GM18526 (cell line): ENCODE results near the gene MS4A15.

Experiments
- POLR2A ChIP-seq: IDR thresholded peaks from 3 replicates; pipeline ENCODE4 v1.6.1; 2011; ENCODE audit not compliant: insufficient read length; ENCODE audit errors: extremely low read depth

The MS4A15 gene

GRCh38 chr11:60744114-60744513 lies 12.6 kb upstream of the MS4A15 start:
- no peak for TF ChIP-seq POLR2A

GRCh38 chr11:60747359-60747873 lies 9.3 kb upstream of the MS4A15 start:
- no peak for TF ChIP-seq POLR2A

- no peak for TF ChIP-seq POLR2A
Observed at GRCh38 chr11:60748225-60748624, 8.4 kb upstream of the MS4A15 start.

- no peak for TF ChIP-seq POLR2A
Observed at GRCh38 chr11:60748821-60749220, 7.8 kb upstream of the MS4A15 start.

GRCh38 chr11:60750911-60751310 lies 5.8 kb upstream of the MS4A15 start:
- TF ChIP-seq POLR2A = no peak

GRCh38 chr11:60753309-60753708 lies 3.4 kb upstream of the MS4A15 start:
- TF ChIP-seq POLR2A = no peak

- no peak for TF ChIP-seq POLR2A
Observed at GRCh38 chr11:60754887-60755286, 1.8 kb upstream of the MS4A15 start.

GRCh38 chr11:60757231-60757800 lies 649 bp downstream of the MS4A15 start:
- no peak for TF ChIP-seq POLR2A

- no peak for TF ChIP-seq POLR2A
Observed at GRCh38 chr11:60761436-60762190, 4.9 kb downstream of the MS4A15 start.

GRCh38 chr11:60762851-60763691 lies 6.4 kb downstream of the MS4A15 start:
- TF ChIP-seq POLR2A = no peak

- peak; percentile 14 for TF ChIP-seq POLR2A
Observed at GRCh38 chr11:60763692-60764369, 7.2 kb downstream of the MS4A15 start.

- no peak for TF ChIP-seq POLR2A
Observed at GRCh38 chr11:60764879-60765278, 8.2 kb downstream of the MS4A15 start.

- TF ChIP-seq POLR2A = no peak
Observed at GRCh38 chr11:60765355-60765754, 8.7 kb downstream of the MS4A15 start.

GRCh38 chr11:60766547-60766946 lies 9.9 kb downstream of the MS4A15 start:
- no peak for TF ChIP-seq POLR2A

- TF ChIP-seq POLR2A = no peak
Observed at GRCh38 chr11:60767388-60767811, 10.7 kb downstream of the MS4A15 start.
